GM18508 (cell line): ENCODE measurements around the gene SSH2.

Source experiments
- ATAC-seq: cut with Tn5 transposase; IDR thresholded peaks from one replicate; pipeline ENCODE4 v1.9.1; 2021; ENCODE audit warnings: moderate number of reproducible peaks; ENCODE audit not compliant: insufficient read depth, unreplicated experiment

The SSH2 gene

GRCh38 chr17:29596811-29597210 lies 333.2 kb downstream of the SSH2 start:
- no peak for ATAC-seq

GRCh38 chr17:29595943-29596774 lies 333.9 kb downstream of the SSH2 start:
- no peak for ATAC-seq

DNA sequence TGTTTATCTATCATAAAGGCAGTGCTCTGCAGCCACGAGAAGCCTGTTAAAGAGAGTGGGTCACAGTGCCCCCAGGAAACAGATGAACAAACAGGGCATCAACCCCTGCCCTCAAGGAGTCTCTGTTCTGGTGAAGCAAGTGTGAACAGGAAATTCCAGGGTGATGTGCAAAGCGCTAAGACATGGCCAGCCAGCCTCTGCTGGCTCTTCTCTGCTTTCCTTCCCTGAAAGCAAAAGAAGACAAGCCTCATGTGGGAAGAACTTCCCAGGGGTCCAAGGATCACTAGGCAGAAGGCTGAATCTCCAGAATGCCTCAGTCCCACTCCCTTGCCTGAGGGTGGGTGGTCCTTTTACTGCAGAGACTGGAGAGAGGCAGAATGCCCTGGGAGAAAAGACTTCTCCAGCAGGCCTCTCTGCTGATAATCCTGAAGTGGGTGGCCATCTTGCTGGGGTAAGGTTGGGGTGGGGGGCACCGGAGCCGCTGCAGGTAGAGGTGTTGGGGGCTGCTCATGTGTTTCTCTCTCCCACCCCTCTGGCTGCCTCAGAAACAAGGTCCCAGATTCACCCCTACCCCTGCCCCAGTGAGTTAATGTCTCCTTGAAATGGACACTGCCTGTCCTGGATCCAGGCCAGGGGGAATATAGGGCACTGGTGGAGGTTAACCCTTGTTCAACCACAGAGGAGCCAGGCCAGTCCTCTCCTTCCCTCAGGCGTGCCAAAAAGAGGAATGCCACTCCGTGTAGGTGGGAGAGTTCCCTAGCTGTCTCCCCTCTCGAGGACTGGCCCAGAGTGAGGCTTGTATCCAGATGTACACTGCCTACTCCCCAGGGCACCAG lies 334.7 kb downstream of the SSH2 start:
- no peak for ATAC-seq

DNA sequence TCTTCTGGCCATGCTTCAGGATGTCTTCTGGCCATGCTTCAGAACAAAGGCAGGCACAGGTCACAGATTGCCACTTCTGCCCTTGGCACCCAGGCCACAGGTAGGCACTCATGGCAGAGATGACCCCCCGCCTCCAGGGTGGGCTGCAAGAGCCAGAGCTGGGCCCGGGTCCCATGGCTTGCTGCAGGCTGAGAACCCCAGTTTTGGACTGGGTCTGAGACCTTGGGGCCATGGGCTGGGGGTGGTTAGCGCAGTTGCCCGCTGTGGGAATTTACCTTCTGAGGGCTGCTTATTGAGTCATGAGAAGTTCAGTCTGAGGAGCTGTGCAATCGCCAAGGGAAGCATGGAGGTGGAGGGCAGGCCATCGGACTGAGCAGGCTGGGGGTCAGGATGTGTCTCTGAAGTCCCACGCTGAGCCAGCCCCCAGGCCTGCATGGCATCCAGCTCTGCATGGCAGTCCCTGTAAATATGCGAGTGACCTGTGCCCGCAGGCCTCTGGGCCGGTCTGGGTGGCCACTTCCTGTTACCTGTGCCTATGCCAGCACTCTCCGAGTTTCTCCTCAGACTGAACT lies 335.4 kb downstream of the SSH2 start:
- no peak for ATAC-seq

- no peak for ATAC-seq
These were observed 336.2 kb downstream of the SSH2 start for GRCh38 chr17:29593591-29594518.

GRCh38 chr17:29592850-29593551 lies 337.0 kb downstream of the SSH2 start, which contains the start of gene ANKRD13B:
TSS of gene ANKRD13B (plus strand) at chr17:29593132. CDS start at chr17:29593622, 490 bp downstream.
- ATAC-seq: no peak

DNA sequence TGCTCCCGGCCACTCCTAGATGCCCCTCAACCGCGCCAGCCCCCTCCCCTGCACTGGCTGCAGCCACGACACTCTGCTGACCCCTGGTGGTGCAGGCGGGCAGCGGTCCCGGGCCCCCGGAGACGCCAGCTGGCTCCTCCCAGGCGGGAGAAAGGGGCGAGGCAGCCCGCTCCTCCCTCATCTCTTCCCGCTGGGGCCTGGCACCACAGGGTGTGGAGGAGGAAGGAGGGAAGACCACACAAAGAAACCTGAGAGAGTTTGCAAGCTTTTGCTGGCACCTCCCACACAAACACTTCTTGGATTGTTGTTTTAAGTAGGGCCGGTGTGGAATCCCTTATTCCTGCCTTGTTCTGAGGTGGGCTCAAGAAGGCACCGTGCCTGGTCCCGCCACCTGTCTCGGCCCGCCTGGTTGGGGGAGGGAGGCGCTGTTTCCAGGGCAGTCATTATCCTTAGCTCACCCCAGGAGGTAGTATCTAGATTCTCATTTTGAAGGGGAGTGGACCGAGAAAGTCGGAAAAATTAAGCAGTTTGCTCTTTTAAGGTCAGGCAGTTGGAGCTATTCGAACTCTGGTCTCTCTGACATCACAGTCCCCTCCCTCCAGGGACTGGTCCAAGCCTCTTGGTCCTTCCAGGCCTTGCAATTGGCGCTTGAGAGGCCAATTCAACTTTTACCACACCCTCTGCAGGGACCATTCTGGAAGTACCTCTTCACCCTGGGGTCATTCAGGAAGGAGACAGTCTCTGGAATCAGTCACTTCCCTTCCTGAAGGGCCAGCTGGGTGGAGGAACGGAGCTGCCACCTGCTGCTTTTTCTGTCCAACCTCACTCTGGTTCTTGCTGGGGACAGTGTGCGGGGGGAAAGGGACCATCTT lies 338.1 kb downstream of the SSH2 start:
- ATAC-seq: no peak

DNA sequence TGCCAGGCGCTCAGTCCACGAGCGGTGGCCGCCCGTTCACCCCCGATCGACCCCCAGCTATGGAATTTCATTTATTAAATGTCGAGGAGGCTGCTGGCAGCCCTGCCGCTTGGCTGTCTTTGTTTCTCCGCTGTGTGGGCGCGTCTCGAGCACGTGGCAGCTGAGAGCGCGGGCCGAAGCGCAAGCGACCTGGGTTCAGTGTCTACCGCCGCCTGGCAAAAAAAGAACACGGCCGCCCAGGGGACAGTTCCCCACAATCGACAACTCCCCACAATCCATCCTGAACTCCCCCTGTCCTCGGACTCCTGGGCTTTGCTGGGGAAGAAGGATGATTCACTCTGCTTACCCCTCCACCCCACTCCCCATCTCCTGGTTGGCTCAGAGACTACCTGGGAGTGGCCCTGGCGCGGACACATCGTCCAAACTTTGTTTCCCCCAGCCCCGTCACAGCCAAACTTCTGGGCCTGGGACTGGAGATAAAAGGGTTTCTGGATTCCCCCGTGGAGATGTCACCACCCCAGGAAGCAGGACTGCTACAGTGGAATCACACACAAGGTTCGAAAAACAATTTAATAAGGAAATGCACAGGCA lies 338.8 kb downstream of the SSH2 start:
- no peak for ATAC-seq

DNA sequence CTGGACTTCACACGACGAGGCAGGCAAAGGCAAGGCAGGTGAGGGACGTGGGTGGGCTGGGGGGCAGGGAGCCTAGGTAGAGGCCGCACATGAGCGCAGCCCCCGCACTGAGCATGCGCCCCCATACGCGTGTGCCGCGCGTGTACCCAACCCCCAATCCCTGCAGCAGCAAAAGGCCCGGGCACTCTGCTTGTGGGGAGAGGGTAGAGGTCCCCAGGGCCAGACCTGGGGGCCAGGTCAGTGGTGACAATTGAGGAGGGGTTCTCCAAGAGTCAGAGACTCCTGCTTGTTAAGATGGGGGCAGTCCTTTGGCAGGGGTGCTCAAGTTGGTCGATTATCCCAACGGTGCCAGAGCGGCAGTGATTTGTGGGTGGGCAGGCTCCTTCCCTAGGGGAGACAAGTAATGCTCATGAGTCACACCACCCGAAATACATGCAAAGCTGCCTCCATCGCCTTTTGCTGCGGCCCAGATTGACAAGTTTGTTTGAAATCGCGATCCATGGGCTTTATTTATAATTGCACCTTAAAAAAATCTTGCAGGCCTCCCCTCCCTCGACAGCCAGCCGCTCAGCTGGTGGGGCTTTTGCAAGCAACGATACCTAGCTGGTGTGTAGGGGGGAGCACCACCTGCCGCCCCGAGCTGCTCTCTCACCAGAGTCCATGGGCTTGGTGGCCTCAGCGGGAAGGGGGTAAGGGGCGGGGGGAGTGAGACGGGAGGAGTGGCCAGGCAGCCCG lies 339.4 kb downstream of the SSH2 start:
- ATAC-seq: no peak

GRCh38 chr17:29589524-29590410 lies 340.3 kb downstream of the SSH2 start, which contains the start of gene GIT1:
TSS of gene GIT1 (minus strand) at chr17:29589648. CDS start at chr17:29589378, 270 bp downstream.
- ATAC-seq: no peak

DNA sequence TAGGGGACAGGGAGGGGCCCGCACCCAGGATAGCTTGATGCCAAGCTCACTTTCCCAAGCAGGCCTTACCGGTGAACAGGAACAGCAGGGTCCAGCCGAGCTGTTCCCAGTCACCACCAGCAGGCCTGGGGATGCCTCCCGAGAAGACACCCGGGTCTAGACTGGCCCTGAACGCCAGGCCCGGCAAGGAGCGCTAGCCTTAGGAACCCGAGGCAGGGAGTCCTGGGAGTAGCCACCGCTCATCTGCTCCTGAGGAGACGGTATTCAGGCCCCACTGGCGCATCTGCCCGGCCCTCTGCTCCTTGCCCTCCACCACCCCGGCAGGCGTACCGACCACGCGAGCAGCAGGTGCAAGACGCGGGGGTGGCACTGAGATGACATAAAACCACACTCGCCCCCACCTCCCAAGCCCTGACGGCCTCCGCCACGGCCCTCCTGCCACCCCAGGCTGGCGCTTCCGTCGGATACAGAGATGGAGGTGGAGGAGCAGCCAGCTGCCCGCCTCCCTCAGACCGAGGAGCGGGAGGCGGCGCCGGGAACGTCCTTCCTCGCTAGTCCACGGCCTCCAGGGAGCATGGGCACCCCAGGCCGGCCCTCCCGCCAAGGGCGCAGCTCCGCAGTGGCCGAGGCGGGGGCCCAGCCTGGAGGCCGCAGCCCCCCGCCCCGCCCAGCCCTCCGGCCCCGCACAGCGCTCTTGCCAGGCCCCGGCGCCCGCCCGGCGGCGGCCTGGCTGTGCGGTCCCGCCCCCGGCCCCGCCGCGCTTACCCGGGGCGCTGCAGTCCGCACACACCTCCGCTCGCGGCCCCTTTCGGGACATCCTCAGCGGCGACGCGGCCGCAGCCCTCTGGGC lies 341.2 kb downstream of the SSH2 start:
- ATAC-seq: no peak

DNA sequence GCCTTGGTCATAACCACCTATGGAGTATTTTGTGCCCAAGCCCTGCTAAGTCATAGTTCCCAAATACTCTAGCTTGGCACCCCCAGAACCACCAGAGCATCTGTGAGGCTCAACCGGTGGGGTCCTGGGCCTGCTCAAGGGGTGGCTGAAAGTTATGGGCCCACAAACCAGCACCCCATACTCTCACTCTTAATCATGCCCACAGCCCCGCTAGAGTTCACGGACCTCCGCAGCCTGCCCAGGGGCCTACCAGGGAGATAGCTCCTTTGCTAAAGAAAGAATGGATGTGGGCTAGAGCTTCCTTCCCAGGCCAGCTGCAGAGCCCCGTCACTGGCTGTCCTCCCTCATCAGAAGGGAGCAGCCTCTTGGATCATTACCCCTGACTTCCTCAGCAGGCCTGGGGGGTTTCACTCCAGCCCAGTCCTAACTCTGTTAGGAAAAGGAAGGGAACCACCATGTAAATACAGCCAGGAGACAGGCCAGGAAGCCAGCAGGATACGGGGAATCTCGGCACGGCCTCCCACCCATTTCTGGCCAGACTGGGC lies 341.9 kb downstream of the SSH2 start:
- ATAC-seq: no peak

DNA sequence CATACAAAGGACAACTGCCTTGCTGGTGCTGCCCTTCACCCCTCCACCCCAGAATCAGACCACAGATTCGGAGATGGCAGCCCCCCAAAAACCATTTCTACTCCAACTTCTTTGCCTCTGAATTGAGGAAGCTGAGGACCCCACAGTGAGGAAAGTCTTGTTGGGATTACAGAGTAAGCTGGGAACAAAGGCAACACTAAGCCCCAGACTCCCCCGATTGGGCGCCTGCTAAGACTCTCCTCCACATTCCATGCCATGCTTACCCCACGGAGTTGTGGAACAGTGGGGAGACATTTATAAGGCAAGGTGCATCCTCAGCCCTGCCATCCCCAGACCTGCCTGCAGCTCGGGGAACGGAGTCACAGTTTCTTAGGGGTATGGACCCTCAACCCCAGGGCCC lies 342.4 kb downstream of the SSH2 start:
- no peak for ATAC-seq

DNA sequence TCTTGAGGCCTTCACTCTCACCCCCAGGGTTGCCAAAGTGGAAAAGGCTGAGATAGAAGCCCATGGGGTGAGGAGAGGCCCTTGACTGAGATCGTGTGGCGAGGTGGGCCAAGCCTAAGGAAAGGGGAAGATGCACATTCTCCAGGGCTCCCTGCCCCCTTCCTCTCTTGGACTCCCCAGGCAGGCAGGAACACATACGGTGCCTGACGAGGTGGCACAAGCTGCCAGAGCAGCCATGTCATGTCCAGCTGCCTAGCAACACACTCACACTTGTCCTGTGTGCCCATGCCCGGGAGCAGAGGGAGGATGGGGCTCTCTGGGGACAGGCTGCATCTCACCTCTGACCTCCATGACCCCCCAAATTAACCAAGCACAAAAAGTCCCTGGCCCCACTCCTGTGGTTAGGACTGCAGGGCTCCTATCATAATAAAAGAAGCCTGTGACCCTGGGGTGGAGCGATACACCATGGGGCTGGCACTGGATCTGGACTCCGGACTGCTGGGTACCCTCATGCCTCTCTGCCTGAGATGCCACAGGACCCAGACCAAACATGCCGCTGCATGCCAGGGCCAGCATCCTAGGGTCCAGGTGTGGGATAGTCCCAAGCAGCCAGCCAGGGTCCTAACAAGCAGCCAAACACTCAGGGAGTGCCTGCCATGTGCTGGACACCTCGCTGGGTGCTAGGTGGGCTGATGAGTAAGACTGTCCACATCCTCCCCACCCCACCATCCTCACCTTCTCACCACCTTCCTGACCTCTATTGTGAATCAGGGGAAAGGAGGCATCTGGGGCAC lies 343.2 kb downstream of the SSH2 start:
- ATAC-seq: no peak
